GM10266 (cell line): ENCODE data around the gene FXR2.
A peak's percentile ranks its signal among the peaks of the same experiment; 100 is the strongest.

Experiments
- DNase-seq: peaks from one replicate; pipeline ENCODE4 v3.0.0; 2012; ENCODE audit errors: extremely low spot score
- TF ChIP-seq, protein P1 (sequence below): IDR thresholded peaks from 2 replicates; pipeline ENCODE4 v1.5.1; 2012; ENCODE audit warnings: mild to moderate bottlenecking, low read depth; ENCODE audit not compliant: control insufficient read depth, insufficient read depth; ENCODE audit errors: missing control alignments

Gene FXR2

DNA sequence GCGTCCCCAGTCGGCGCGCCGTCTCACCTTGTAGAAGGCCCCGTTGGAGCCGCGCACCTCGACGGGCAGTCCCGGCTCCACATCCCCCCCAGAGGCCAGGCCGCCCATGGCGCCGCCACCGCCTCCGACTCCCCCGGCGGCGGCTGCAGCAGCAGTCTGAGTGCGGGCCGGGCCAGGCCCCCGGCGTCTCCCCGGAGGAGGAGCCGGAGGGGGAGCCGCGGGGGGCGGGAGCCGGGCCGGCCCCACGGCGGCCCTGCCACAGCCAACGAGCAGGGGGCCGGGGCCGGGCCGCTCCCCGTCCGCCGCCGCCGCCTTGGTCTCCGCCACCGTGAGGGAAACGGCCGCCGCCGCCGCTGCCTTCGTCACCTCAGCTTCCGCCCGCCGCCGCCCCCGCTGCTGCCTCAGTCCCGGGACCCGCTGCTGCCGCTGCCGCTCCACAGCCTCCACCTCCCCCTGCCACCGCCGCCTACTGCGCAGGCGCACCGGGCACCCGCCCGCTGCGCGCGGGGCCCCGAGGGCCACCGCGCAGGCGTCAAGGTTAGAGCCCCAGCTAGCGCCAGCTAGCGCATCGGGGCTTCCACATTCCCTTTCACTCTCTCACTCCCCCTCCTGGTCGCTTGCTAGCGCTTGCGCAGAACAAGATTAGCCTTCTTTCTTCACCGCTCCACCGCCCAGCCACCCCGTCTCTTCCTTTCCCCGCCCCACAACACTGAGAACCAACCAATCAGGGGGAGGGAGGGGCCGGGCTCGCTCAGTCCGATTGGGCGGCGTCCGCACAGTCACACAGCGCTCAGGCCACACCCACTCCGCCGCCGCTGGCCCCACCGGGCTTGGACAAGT is at the start of gene FXR2:
Gene FXR2, minus strand, starts transcription at position 473 of the 840 bp plus-strand sequence. Its CDS starts 365 bp downstream, at position 108.
- TF ChIP-seq, protein P1, sequence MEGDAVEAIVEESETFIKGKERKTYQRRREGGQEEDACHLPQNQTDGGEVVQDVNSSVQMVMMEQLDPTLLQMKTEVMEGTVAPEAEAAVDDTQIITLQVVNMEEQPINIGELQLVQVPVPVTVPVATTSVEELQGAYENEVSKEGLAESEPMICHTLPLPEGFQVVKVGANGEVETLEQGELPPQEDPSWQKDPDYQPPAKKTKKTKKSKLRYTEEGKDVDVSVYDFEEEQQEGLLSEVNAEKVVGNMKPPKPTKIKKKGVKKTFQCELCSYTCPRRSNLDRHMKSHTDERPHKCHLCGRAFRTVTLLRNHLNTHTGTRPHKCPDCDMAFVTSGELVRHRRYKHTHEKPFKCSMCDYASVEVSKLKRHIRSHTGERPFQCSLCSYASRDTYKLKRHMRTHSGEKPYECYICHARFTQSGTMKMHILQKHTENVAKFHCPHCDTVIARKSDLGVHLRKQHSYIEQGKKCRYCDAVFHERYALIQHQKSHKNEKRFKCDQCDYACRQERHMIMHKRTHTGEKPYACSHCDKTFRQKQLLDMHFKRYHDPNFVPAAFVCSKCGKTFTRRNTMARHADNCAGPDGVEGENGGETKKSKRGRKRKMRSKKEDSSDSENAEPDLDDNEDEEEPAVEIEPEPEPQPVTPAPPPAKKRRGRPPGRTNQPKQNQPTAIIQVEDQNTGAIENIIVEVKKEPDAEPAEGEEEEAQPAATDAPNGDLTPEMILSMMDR, result peak; percentile 67
- peak; percentile 100 for DNase-seq

GRCh38 chr17:7656958-7657609 is 42.4 kb upstream of the FXR2 start:
- TF ChIP-seq, protein P1, result no peak
- no peak for DNase-seq

DNA sequence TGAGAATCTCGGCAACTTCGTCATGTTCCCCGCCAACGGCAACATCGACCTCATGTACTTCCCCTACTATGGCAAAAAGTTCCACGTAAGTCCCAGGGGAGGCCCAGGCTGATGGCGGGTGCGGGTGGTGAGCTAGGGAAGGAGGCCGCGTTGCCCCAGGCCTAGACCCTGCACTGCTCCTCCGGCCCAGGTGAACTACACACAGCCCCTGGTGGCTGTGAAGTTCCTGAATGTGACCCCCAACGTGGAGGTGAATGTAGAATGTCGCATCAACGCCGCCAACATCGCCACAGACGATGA is 40.8 kb upstream of the FXR2 start:
- DNase-seq, result no peak
- TF ChIP-seq, protein P1, result no peak

GRCh38 chr17:7654832-7655540 is 40.3 kb upstream of the FXR2 start:
- no peak for DNase-seq
- TF ChIP-seq, protein P1, result no peak

GRCh38 chr17:7652388-7653356 is 38.0 kb upstream of the FXR2 start:
- TF ChIP-seq, protein P1, result no peak
- DNase-seq, result no peak

DNA sequence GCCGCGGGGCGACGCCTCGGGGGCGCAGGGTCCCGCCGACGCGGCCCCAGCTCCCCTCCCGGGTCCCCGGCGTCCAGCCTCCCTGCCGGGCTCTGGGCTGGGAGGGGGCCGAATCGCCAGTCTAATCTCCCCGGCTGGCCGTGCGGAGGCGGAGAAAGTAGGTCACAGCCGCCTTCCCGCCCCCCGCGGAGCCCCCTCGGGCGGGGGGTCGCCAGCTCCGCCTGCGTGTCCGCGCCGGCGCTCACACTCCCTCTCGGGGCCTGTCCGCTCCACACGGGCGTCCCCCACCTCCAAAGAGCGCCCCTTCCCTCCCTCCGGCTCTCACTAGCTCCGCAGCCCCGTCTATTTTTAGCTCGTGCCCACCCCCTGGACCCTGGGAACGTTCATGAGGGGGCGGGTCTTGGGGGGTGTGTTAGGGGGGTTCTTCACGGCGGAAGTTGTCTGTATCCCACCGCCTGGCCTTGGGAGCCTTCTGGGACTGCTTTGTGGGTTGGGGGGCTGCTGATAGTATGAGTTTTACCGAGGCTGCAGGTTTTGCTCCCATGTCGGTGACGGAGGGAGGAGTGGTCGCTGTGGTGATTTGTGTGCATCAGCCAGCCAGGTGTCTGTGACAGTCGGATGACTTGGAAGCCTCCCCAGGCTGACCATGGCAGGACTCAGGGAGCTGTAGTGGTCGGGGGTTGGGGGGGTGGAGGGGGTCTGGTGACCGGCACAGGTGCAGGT is 37.1 kb upstream of the FXR2 start:
- no peak for DNase-seq
- TF ChIP-seq, protein P1, result no peak
